ENCODE measurements around the gene SCARF2.

The SCARF2 gene

GRCh38 chr22:20434773-20435172 is 2.9 kb downstream of the SCARF2 start:
- TF ChIP-seq MYC (IDR thresholded peaks at IDR 0.05; ENCODE audit: low read depth, low read length) (no peak), MAX (IDR thresholded peaks at IDR 0.05; ENCODE audit: low read depth, low read length) (no peak)
- TF ChIP-seq, protein P1, sequence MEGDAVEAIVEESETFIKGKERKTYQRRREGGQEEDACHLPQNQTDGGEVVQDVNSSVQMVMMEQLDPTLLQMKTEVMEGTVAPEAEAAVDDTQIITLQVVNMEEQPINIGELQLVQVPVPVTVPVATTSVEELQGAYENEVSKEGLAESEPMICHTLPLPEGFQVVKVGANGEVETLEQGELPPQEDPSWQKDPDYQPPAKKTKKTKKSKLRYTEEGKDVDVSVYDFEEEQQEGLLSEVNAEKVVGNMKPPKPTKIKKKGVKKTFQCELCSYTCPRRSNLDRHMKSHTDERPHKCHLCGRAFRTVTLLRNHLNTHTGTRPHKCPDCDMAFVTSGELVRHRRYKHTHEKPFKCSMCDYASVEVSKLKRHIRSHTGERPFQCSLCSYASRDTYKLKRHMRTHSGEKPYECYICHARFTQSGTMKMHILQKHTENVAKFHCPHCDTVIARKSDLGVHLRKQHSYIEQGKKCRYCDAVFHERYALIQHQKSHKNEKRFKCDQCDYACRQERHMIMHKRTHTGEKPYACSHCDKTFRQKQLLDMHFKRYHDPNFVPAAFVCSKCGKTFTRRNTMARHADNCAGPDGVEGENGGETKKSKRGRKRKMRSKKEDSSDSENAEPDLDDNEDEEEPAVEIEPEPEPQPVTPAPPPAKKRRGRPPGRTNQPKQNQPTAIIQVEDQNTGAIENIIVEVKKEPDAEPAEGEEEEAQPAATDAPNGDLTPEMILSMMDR (IDR thresholded peaks at IDR 0.05; ENCODE audit: low read depth, low read length): no peak
- no peak for DNase-seq (ENCODE audit: low read depth)
- no peak overlapping the region for H3K4me3 ChIP-seq (ENCODE audit: low read depth, low read length)

GRCh38 chr22:20434264-20434751 is 3.3 kb downstream of the SCARF2 start:
- TF ChIP-seq, protein P1 (IDR thresholded peaks at IDR 0.05; ENCODE audit: low read depth, low read length): no peak
- TF ChIP-seq MYC (IDR thresholded peaks at IDR 0.05; ENCODE audit: low read depth, low read length): no peak
- no peak for TF ChIP-seq POLR2A (IDR thresholded peaks at IDR 0.05; ENCODE audit: extremely low read depth, insufficient read length)
- no peak for TF ChIP-seq MAX (IDR thresholded peaks at IDR 0.05; ENCODE audit: low read depth, low read length)
- DNase-seq (ENCODE audit: low read depth): no peak
- H3K4me3 ChIP-seq (ENCODE audit: low read depth, low read length): no peak overlapping the region

GRCh38 chr22:20433686-20434241 is 3.9 kb downstream of the SCARF2 start:
- no peak overlapping the region for H3K4me3 ChIP-seq (ENCODE audit: low read depth, low read length)
- DNase-seq (ENCODE audit: low read depth): no peak
- TF ChIP-seq MAX (IDR thresholded peaks at IDR 0.05; ENCODE audit: low read depth, low read length) (no peak), POLR2A (IDR thresholded peaks at IDR 0.05; ENCODE audit: extremely low read depth, insufficient read length) (no peak), MYC (IDR thresholded peaks at IDR 0.05; ENCODE audit: low read depth, low read length) (no peak)
- TF ChIP-seq, protein P1 (IDR thresholded peaks at IDR 0.05; ENCODE audit: low read depth, low read length): no peak

DNA sequence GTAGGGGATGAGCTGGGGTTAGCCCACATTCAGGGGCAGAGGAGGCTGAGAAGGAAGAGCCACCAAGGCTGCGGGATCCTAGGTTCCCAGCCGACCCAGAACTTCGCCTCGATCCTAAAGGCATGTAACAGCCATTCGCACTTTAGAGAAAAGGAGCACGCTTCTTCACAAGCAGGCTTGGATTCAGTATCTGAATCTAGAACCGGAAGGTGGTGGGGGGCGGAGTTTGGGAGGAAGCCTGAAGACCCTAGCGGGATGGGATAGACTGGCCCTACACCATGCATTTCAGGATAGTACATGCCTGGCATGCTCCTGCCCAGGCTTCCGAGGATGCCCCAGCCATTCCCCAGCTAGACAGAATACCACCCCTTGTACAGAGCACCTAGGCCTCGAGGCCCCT is 4.4 kb downstream of the SCARF2 start:
- TF ChIP-seq MAX (IDR thresholded peaks at IDR 0.05; ENCODE audit: low read depth, low read length): no peak
- TF ChIP-seq, protein P1 (IDR thresholded peaks at IDR 0.05; ENCODE audit: low read depth, low read length): no peak
- no peak for TF ChIP-seq MYC (IDR thresholded peaks at IDR 0.05; ENCODE audit: low read depth, low read length)
- TF ChIP-seq POLR2A (IDR thresholded peaks at IDR 0.05; ENCODE audit: extremely low read depth, insufficient read length): no peak
- no peak for DNase-seq (ENCODE audit: low read depth)
- no peak overlapping the region for H3K4me3 ChIP-seq (ENCODE audit: low read depth, low read length)

GRCh38 chr22:20432244-20432686 is 5.4 kb downstream of the SCARF2 start:
- TF ChIP-seq MAX (IDR thresholded peaks at IDR 0.05; ENCODE audit: low read depth, low read length) (no peak), MYC (IDR thresholded peaks at IDR 0.05; ENCODE audit: low read depth, low read length) (no peak), POLR2A (IDR thresholded peaks at IDR 0.05; ENCODE audit: extremely low read depth, insufficient read length) (no peak)
- TF ChIP-seq, protein P1 (IDR thresholded peaks at IDR 0.05; ENCODE audit: low read depth, low read length): no peak
- no peak for DNase-seq (ENCODE audit: low read depth)
- no peak overlapping the region for H3K4me3 ChIP-seq (ENCODE audit: low read depth, low read length)
